ENCODE data around the gene LHPP.

LHPP gene

GRCh38 chr10:124447751-124448466 lies 13.7 kb upstream of the LHPP start:
- DNase-seq (ENCODE audit: low read depth in 2 of 2), result no peak

- DNase-seq (ENCODE audit: low read depth in 2 of 2), result no peak
These were observed 12.9 kb upstream of the LHPP start for GRCh38 chr10:124448696-124449169.

- DNase-seq (ENCODE audit: low read depth in 2 of 2), result no peak
These were observed 12.2 kb upstream of the LHPP start for GRCh38 chr10:124449170-124450011.

GRCh38 chr10:124450012-124450782 lies 11.4 kb upstream of the LHPP start, which contains the start of gene NKX1-2:
Gene NKX1-2 (minus strand): TSS chr10:124450035. CDS start chr10:124449943, 92 bp downstream.
- DNase-seq (ENCODE audit: low read depth in 2 of 2), result no peak

- no peak for DNase-seq (ENCODE audit: low read depth in 2 of 2)
These were observed 10.9 kb upstream of the LHPP start for GRCh38 chr10:124450783-124451057.

- DNase-seq (ENCODE audit: low read depth in 2 of 2), result no peak
These were observed 10.3 kb upstream of the LHPP start for GRCh38 chr10:124451276-124451675.

- no peak for DNase-seq (ENCODE audit: low read depth in 2 of 2)
These were observed 7.5 kb upstream of the LHPP start for GRCh38 chr10:124453960-124454610.

GRCh38 chr10:124455441-124455840 lies 6.2 kb upstream of the LHPP start:
- DNase-seq (ENCODE audit: low read depth in 2 of 2), result no peak

GRCh38 chr10:124458473-124458872 lies 3.1 kb upstream of the LHPP start:
- DNase-seq (ENCODE audit: low read depth in 2 of 2), result no peak

GRCh38 chr10:124458889-124459288 lies 2.7 kb upstream of the LHPP start:
- no peak for DNase-seq (ENCODE audit: low read depth in 2 of 2)

- DNase-seq (ENCODE audit: low read depth in 2 of 2), result no peak
These were observed 2.2 kb upstream of the LHPP start for GRCh38 chr10:124459395-124459794.

- DNase-seq (ENCODE audit: low read depth in 2 of 2), result no peak
These were observed 1.5 kb upstream of the LHPP start for GRCh38 chr10:124460144-124460543.

GRCh38 chr10:124462348-124462695 lies 699 bp downstream of the LHPP start:
- DNase-seq (ENCODE audit: low read depth in 2 of 2), result no peak

GRCh38 chr10:124464028-124464965 lies 2.7 kb downstream of the LHPP start:
- no peak for DNase-seq (ENCODE audit: low read depth in 2 of 2)

- DNase-seq (ENCODE audit: low read depth in 2 of 2), result no peak
These were observed 3.6 kb downstream of the LHPP start for GRCh38 chr10:124465003-124465776.

- DNase-seq (ENCODE audit: low read depth in 2 of 2), result no peak
These were observed 4.3 kb downstream of the LHPP start for GRCh38 chr10:124465777-124466488.

- DNase-seq (ENCODE audit: low read depth in 2 of 2), result no peak
These were observed 5.5 kb downstream of the LHPP start for GRCh38 chr10:124467165-124467564.

GRCh38 chr10:124468624-124469023 lies 7.0 kb downstream of the LHPP start:
- no peak for DNase-seq (ENCODE audit: low read depth in 2 of 2)

GRCh38 chr10:124469956-124470484 lies 8.4 kb downstream of the LHPP start:
- DNase-seq (ENCODE audit: low read depth in 2 of 2), result no peak

Data from stimulated activated CD8-positive, alpha-beta memory T cell treated with anti-CD3 and anti-CD28 coated beads, Interleukin-7, amount 100 ng/mL, for 4 hours (primary cell).